Cardiac muscle cell (in vitro differentiated cells and primary cell): ENCODE data around the gene DOCK10. TPM values are rescaled to one million over a fixed set of nuclear protein-coding genes. Genes with fewer than 3 reads are reported as not detected.

Experiments used
- DNase-seq, 2 donors: peaks; one replicate each; pipeline versions ENCODE4 v3.0.0 to v3.0.0-alpha.2; 2010 to 2017; ENCODE audit warnings: low read depth in 1 of 2, low spot score in 1 of 2
- H3K27ac ChIP-seq: fragments of 200-600 bp; sonication (generic); 2 replicates; pipeline ENCODE4 v1.5.1; 2016
- H3K27me3 ChIP-seq: fragments of 200-600 bp; sonication (generic); 2 replicates; pipeline ENCODE4 v1.6.0; 2016; ENCODE audit warnings: control low read depth
- H3K36me3 ChIP-seq: fragments of 200-600 bp; sonication (generic); 2 replicates; pipeline ENCODE4 v1.5.1; 2016; ENCODE audit warnings: control low read depth
- H3K4me1 ChIP-seq: fragments of 200-600 bp; sonication (generic); 2 replicates; pipeline ENCODE4 v1.8.1; 2017; ENCODE audit warnings: low read depth, mild to moderate bottlenecking, mixed run types
- H3K4me3 ChIP-seq: fragments of 200-600 bp; sonication (generic); 2 replicates; pipeline ENCODE4 v1.5.1; 2016; ENCODE audit warnings: mild to moderate bottlenecking
- H3K9me3 ChIP-seq: fragments of 200-600 bp; sonication (generic); 2 replicates; pipeline ENCODE4 v1.5.1; 2017; ENCODE audit warnings: low read depth, mild to moderate bottlenecking, control low read depth
- CTCF ChIP-seq: IDR thresholded peaks from 2 replicates; pipeline ENCODE4 v1.5.1; 2012; ENCODE audit warnings: low read depth, mild to moderate bottlenecking, low read length
- polyA plus RNA-seq: library from polyadenylated mRNA; unstranded; fragments of >200 nt; fragmentation: Nextera tagmentation; extraction: Ambion mirVana; gene quantifications from 2 replicates; pipeline ENCODE4 v1.2.1, GENCODE V29; 2016
- total RNA-seq: library from RNA; depleted of rRNA; stranded (reverse); fragments of >200 nt; gene quantifications from 2 replicates; pipeline ENCODE4 v1.2.3, GENCODE V29; 2016

The DOCK10 gene
- total and polyA plus RNA-seq, 2 experiments from 2014 or later: not detected

GRCh38 chr2:225041207-225041850 is 939 bp downstream of the DOCK10 start:
- Histone ChIP-seq H3K36me3 (no peaks in the 10 kb centered on the region), H3K27ac (no peak overlapping the region), H3K9me3 (no peaks in the 10 kb centered on the region), H3K27me3 (peaks cover 94% of the 10 kb centered on the region), H3K4me3 (no peak overlapping the region), H3K4me1 (no peaks in the 10 kb centered on the region)
- peak in 1 of 2 donors; percentile 64 for DNase-seq
- TF ChIP-seq CTCF: no peak

- no peak for DNase-seq
- Histone ChIP-seq H3K27me3 (peaks cover 89% of the 10 kb centered on the region), H3K27ac (no peak overlapping the region), H3K4me3 (no peak overlapping the region), H3K4me1 (no peaks in the 10 kb centered on the region), H3K9me3 (no peaks in the 10 kb centered on the region), H3K36me3 (no peaks in the 10 kb centered on the region)
- no peak for TF ChIP-seq CTCF
These were observed 1.4 kb downstream of the DOCK10 start for GRCh38 chr2:225040856-225041206.

GRCh38 chr2:225040142-225040541 is 2.1 kb downstream of the DOCK10 start:
- TF ChIP-seq CTCF: no peak
- DNase-seq: peak in 1 of 2 donors; percentile 8
- H3K27me3 ChIP-seq: peaks cover 82% of the 10 kb centered on the region

GRCh38 chr2:225038231-225038523 is 4.1 kb downstream of the DOCK10 start:
- Histone ChIP-seq H3K4me3 (no peak overlapping the region), H3K36me3 (no peaks in the 10 kb centered on the region), H3K4me1 (no peaks in the 10 kb centered on the region), H3K27me3 (peaks cover 62% of the 10 kb centered on the region), H3K9me3 (no peaks in the 10 kb centered on the region), H3K27ac (no peak overlapping the region)
- no peak for TF ChIP-seq CTCF
- DNase-seq: no peak

More at GRCh38 chr2:225040142-225040541, 2.1 kb downstream of the DOCK10 start:
- no peaks in the 10 kb centered on the region for H3K4me1 ChIP-seq
- no peak overlapping the region for H3K4me3 ChIP-seq
- no peaks in the 10 kb centered on the region for H3K9me3 ChIP-seq
- H3K36me3 ChIP-seq: no peaks in the 10 kb centered on the region
- H3K27ac ChIP-seq: no peak overlapping the region

GRCh38 chr2:225037415-225038230 is 4.6 kb downstream of the DOCK10 start:
- no peaks in the 10 kb centered on the region for H3K36me3 ChIP-seq
- DNase-seq: no peak
- H3K4me1 ChIP-seq: no peaks in the 10 kb centered on the region
- H3K4me3 ChIP-seq: no peak overlapping the region
- no peak overlapping the region for H3K27ac ChIP-seq
- H3K9me3 ChIP-seq: no peaks in the 10 kb centered on the region
- peaks cover 57% of the 10 kb centered on the region for H3K27me3 ChIP-seq
- no peak for TF ChIP-seq CTCF
